Lower leg skin (tissue), 4 donors: ENCODE measurements around the gene KRT83. TPM values are rescaled to one million over a fixed set of nuclear protein-coding genes. Genes with fewer than 3 reads are reported as not detected.

Experiments used
- DNase-seq, 2 donors: peaks; one replicate each; pipeline ENCODE4 v3.0.0-alpha.2; 2019; ENCODE audit warnings: low spot score in 2 of 2
- H3K4me3 ChIP-seq: fragments of 200-600 bp; sonication (generic); 2 replicates; pipeline ENCODE4 v1.5.1; 2017; ENCODE audit warnings: mild to moderate bottlenecking, low read depth; ENCODE audit not compliant: poor library complexity, severe bottlenecking
- POLR2A ChIP-seq, 2 donors: fragments of 450-650 bp; IDR thresholded peaks; one replicate each; pipeline ENCODE4 v1.6.1; 2016 to 2017; ENCODE audit warnings: antibody characterized with exemption in 2 of 2, mild to moderate bottlenecking in 1 of 2, moderate library complexity in 1 of 2
- WGBS, 2 donors: methylation state at CpG; one replicate each; pipeline ENCODE4 v1.1.5; 2018; 5-methylcytosine and 5-hydroxymethylcytosine counted together
- intact Hi-C: fragments of 100-400 bp; cut with DNase I; formaldehyde crosslinking; loops from one replicate; pipeline ENCODE4 v1.15.0; 2023; ENCODE audit warnings: low total_unique reads
- total RNA-seq, 4 donors: library from RNA; depleted of rRNA; stranded (reverse); fragments of >200 nt; gene quantifications; one replicate each; pipeline ENCODE4 v1.1.0, GENCODE V29; 2016
- TF ChIP-seq, protein P1 (sequence below), 3 donors: fragments of 450-650 bp; IDR thresholded peaks; one replicate each; pipeline ENCODE4 v1.5.1; 2016; ENCODE audit warnings: antibody characterized with exemption in 3 of 3, mild to moderate bottlenecking in 3 of 3, moderate library complexity in 2 of 3

The KRT83 gene
- total RNA-seq, 4 donors from 2014 or later = 2.1 to 34.7 TPM; not detected in 2

DNA sequence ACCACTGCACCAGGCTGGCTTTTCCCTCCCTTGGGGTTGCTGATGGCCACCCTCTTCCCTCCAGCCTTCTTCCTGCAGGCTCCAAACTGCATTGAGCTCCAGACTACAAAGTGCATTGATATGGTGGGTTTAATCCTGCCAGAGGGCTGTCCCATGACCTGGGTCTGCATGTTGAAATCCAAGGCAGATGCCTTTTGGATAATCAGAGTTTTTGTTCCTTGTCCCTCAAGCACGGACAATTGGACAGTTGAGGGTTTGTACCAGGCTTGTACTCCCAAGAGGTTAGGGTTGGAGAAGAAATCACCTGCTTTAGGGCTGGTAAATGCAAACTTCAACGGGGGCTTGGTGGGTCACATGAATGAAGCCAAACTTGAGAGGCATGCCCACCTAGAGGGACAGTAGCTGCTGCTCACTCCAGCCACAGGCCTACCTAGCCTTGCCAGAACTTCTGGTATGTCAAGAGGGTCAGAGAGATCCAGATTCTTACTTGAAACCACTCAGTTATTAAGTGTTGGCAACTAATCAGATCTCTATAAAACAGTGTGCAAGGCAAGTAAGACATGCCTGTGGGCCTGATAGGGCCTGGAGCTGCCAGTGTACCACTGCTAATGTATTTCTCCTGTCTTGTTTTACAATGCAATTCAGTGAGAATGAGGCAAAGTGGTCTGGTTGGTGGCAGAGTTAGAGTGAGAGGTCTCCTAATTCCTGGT lies 21.7 kb upstream of the KRT83 start:
- no peak overlapping the region for H3K4me3 ChIP-seq
- no peak for DNase-seq

DNA sequence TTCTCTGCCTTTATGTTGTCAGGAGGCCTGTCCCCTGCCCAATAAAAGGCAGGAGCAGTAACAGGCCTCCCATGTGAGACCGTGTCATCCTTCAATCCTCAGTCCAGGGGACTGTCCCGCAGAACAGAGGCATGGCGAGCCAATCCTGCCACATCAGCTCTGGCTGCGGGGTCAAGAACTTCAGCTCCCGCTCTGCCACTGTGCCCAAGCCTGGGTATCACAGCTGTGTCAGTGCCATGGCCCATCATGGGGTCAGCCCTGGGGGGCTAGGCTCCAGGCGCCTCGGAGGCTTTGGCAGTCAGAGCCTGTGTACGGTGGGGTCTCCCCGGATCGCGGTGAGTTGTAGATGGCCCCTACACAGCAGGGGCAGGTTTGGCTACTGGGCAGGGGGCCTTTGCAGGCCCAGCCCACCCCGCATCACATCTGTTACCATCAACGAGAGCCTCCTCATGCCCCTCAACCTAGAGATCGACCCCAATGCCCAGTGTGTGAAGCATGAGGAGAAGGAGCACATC lies 19.9 kb upstream of the KRT83 start:
- intact Hi-C loops = no loop called here
- TF ChIP-seq, protein P1, sequence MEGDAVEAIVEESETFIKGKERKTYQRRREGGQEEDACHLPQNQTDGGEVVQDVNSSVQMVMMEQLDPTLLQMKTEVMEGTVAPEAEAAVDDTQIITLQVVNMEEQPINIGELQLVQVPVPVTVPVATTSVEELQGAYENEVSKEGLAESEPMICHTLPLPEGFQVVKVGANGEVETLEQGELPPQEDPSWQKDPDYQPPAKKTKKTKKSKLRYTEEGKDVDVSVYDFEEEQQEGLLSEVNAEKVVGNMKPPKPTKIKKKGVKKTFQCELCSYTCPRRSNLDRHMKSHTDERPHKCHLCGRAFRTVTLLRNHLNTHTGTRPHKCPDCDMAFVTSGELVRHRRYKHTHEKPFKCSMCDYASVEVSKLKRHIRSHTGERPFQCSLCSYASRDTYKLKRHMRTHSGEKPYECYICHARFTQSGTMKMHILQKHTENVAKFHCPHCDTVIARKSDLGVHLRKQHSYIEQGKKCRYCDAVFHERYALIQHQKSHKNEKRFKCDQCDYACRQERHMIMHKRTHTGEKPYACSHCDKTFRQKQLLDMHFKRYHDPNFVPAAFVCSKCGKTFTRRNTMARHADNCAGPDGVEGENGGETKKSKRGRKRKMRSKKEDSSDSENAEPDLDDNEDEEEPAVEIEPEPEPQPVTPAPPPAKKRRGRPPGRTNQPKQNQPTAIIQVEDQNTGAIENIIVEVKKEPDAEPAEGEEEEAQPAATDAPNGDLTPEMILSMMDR (IDR thresholded peaks at IDR 0.05) = no peak
- no peak for TF ChIP-seq POLR2A (IDR thresholded peaks at IDR 0.05)
- DNase-seq = no peak
- 89 to 97% methylated on average over 8 to 14 of the region's 14 CpGs for WGBS, 2 donors
- H3K4me3 ChIP-seq = no peak overlapping the region

More for the DNA sequence above, 21.7 kb upstream of the KRT83 start:
- 91 to 94% methylated on average over 2 of the region's 2 CpGs for WGBS, 2 donors
- intact Hi-C loops = no loop called here
- TF ChIP-seq, protein P1 (IDR thresholded peaks at IDR 0.05) = no peak
- no peak for TF ChIP-seq POLR2A (IDR thresholded peaks at IDR 0.05)

- 48 to 57% methylated on average over 10 of the region's 10 CpGs for WGBS, 2 donors
Measured at GRCh38 chr12:52338241-52338960, 17.2 kb upstream of the KRT83 start.

GRCh38 chr12:52337054-52337453 lies 15.9 kb upstream of the KRT83 start:
- TF ChIP-seq, protein P1 (IDR thresholded peaks at IDR 0.05) = no peak
- no peak for TF ChIP-seq POLR2A (IDR thresholded peaks at IDR 0.05)
- WGBS, 2 donors = 39 to 47% methylated on average over 1 of the region's 1 CpG

More at GRCh38 chr12:52338241-52338960, 17.2 kb upstream of the KRT83 start:
- TF ChIP-seq POLR2A (IDR thresholded peaks at IDR 0.05) = no peak
- TF ChIP-seq, protein P1 (IDR thresholded peaks at IDR 0.05) = no peak
- DNase-seq = no peak
- no peak overlapping the region for H3K4me3 ChIP-seq
- intact Hi-C loops = no loop called here

GRCh38 chr12:52336641-52337040 lies 15.4 kb upstream of the KRT83 start:
- TF ChIP-seq, protein P1 (IDR thresholded peaks at IDR 0.05) = no peak
- no peak for TF ChIP-seq POLR2A (IDR thresholded peaks at IDR 0.05)
- no peak for DNase-seq

More at GRCh38 chr12:52337054-52337453, 15.9 kb upstream of the KRT83 start:
- intact Hi-C loops = no loop called here
- H3K4me3 ChIP-seq = no peak overlapping the region
- no peak for DNase-seq

More at GRCh38 chr12:52336641-52337040, 15.4 kb upstream of the KRT83 start:
- 84 to 87% methylated on average over 2 of the region's 2 CpGs for WGBS, 2 donors
- intact Hi-C loops = no loop called here
- no peak overlapping the region for H3K4me3 ChIP-seq
